Globus pallidus (tissue), 1 donor: ENCODE results near the gene GPR150.

ENCODE experiments used
- DNase-seq: peaks from one replicate; pipeline ENCODE4 v3.0.0-alpha.2; 2015; ENCODE audit warnings: low spot score

The GPR150 gene

DNA sequence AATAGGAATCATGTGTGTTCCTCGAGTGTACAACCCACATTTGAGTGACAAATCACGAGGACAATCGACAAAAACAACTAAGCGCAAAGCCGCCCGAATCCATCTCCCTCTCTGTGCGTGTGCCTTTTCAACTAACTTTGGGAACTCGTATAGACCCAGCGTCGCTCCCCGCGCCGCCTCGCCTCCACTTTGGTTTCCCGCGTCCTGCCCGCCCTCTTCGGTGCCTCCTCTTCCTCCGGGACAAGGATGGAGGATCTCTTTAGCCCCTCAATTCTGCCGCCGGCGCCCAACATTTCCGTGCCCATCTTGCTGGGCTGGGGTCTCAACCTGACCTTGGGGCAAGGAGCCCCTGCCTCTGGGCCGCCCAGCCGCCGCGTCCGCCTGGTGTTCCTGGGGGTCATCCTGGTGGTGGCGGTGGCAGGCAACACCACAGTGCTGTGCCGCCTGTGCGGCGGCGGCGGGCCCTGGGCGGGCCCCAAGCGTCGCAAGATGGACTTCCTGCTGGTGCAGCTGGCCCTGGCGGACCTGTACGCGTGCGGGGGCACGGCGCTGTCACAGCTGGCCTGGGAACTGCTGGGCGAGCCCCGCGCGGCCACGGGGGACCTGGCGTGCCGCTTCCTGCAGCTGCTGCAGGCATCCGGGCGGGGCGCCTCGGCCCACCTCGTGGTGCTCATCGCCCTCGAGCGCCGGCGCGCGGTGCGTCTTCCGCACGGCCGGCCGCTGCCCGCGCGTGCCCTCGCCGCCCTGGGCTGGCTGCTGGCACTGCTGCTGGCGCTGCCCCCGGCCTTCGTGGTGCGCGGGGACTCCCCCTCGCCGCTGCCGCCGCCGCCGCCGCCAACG is at the start of gene GPR150:
Gene GPR150 (plus strand): TSS at position 58 of the 840 bp plus-strand sequence. CDS start 189 bp downstream, at position 247.
- DNase-seq, result no peak

GRCh38 chr5:95572016-95572415 is 47.9 kb upstream of the GPR150 start:
- DNase-seq, result no peak

DNA sequence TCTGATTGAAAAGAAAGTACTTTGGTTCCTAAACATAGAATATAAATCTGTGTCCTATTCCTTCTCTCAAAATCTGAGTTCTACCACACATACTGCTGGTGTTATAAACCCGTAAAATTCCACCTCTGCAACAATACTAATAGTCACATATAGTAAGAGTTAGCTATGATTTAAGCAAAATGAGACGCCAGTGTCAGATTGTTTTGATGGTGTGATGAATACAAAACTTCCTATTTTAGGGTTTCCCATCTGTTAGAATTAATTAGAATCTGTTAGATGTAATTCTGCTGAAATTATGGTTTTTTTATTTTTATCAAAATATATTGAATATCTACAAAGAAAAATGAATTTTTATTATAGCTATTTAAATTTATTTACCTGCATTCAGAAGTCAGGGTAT is 38.3 kb upstream of the GPR150 start:
- DNase-seq, result no peak

DNA sequence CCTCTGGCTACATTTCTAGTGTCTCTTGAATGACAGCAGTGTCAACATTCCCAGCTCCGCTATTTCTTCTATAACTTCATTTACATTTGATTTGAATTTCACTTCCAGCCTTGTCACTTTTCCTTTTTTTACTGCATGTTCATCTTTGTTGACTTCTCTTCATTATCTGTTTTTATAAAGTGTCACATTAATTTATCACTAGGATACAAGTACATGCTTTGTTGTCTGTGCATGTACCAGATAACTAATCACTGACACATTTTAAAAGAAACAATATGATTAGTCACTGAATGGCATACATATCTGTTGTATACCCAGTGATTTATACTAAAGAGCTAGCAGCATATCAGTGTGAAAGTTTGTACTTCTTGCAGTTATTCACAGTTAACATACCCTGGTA is 35.9 kb upstream of the GPR150 start:
- no peak for DNase-seq

- no peak for DNase-seq
Observed at GRCh38 chr5:95590880-95591279, 29.0 kb upstream of the GPR150 start.

DNA sequence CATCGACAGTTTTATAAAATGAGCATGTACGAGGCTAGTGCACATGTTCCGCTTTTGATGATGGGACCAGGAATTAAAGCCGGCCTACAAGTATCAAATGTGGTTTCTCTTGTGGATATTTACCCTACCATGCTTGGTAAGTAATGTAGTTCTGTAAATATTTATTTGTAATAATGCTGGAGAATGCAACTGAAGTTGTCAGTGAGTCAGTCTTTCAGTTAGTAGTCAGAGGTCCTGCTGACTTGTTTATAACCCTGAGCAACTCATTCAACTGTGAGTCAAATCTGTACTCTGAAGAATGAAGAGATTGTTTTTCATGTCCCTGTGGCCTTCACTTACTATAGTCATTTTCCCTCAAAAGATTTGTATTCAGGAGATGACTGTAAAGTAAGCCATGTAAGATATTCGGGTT is 28.4 kb upstream of the GPR150 start:
- no peak for DNase-seq

GRCh38 chr5:95595289-95595931 is 24.5 kb upstream of the GPR150 start:
- no peak for DNase-seq

GRCh38 chr5:95599252-95599651 is 20.6 kb upstream of the GPR150 start:
- DNase-seq, result no peak

- DNase-seq, result no peak
Observed at GRCh38 chr5:95600557-95600956, 19.3 kb upstream of the GPR150 start.

GRCh38 chr5:95605786-95606185 is 14.1 kb upstream of the GPR150 start:
- no peak for DNase-seq

DNA sequence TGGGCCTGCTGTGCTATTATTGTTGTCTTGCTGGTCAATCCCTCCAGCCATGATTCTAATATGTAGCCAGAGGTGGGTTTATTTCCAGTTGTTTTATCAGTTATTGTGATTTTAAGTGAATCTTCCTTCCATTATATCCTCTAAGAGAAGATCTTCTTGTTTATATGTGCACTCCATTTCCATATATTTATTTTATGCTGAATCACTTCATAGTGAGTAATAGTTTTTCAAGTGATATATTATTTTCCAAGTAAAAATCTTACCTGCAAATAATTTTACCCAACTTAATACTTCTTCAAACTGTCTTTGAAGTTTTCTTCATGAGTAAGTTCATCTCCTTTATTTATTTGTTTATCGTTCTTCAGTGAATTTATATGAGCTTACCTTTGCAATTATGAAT is 13.5 kb upstream of the GPR150 start:
- no peak for DNase-seq

DNA sequence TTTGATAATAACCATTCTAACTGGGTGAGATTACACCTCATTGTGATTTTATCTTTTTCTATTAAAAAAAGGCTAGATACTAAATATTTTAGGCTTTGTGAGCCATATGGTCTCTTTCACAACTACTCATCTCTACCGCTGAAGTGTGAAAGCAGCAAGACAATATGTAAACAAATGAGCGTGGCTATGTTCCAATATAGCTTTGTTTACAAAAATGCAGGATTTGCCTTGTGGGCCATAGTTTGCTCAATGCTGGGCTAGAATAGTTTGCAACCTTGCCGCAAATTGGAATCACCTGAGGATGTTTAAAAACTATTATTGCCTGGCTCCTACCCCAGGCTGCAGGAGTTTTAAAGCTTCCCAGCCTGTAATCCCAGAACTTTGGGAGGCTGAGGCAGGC is 10.2 kb upstream of the GPR150 start:
- DNase-seq, result no peak

DNA sequence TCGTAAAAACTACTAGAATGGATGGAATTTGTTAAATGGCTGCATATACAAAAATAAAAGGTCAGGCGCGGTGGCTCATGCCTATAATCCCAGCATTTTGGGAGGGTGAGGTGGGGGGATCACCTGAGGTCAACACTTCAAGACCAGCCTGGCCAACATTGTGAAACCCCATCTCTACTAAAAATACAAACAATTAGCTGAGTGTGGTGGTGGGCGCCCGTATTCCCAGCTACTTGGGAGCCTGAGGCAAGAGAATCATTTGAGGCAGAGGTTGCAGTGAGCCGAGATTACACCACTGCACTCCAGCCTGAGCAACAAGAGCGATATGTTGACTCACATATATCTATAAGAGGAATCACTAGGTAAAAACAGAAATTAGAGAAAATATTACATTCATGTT is 9.3 kb upstream of the GPR150 start:
- no peak for DNase-seq

- no peak for DNase-seq
Observed at GRCh38 chr5:95611396-95611795, 8.5 kb upstream of the GPR150 start.

GRCh38 chr5:95613514-95613913 is 6.4 kb upstream of the GPR150 start:
- DNase-seq, result no peak

GRCh38 chr5:95615164-95615467 is 4.8 kb upstream of the GPR150 start:
- DNase-seq, result no peak

DNA sequence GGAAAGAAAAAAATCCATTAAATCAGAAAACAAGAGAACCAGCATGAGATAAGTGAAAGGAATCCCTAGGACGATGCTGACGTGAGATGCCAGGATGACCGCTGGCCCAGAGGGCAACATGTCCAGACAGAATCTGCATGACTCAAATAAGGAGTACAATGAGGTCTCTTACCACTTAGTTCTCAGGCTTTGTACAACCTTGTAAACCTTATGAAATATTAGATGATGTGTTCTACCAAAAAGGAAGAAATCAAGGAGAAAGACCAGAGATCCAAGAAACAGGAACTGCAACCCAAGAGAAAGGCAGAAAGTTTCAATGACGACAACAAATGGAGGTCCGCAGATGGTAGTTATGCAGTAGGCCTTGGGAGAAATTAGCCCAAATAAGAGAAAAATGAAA is 2.8 kb upstream of the GPR150 start:
- no peak for DNase-seq

DNA sequence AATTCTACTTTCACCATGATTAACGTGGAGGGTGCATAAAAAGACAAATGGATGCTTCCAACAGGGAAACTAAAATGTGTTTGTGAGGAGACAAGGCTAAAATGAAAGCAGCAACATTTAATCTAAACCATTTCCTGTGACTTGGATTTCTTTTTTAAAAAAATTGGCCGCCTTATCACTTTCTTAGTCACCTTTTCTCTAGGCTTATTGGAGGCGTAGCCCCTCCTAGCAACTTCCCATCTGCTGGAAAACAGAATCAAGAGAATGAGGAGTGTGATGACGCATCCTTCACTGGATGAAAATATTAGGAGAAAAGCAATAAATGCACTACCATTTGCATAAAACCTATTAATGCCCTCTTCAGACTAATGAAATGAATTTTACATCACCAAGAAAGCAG is 791 bp upstream of the GPR150 start:
- no peak for DNase-seq

GRCh38 chr5:95619514-95620029 is 315 bp upstream of the GPR150 start:
- DNase-seq, result no peak

GRCh38 chr5:95620870-95621838 is 1.3 kb downstream of the GPR150 start:
- DNase-seq, result no peak

GRCh38 chr5:95621839-95622629 is 2.1 kb downstream of the GPR150 start:
- no peak for DNase-seq

DNA sequence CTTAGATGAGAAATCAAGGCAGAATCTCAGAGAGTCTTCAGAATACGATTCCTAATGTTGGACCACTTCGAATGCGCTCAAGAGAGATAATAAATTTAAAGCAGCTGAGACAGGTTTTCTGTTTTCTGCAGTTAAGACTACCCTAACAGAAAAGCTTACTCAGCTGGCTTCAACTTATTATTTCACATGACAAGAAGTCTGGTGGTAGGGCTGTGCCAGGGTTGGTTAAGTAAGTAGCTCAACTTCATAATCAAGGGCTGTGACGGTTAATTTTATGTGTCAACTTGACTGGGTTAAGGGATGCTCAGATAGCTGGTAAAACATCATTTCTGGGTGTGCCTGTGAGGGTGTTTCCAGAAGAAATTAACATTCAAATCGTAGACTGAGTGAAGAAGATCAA is 3.8 kb downstream of the GPR150 start:
- DNase-seq, result no peak
